AG04450 (cell line): ENCODE results near the gene NMNAT3. TPM values are rescaled to one million over a fixed set of nuclear protein-coding genes. Genes with fewer than 3 reads are reported as not detected.

Source experiments
- CTCF ChIA-PET: fragments of 300-600, 350-600 bp; formaldehyde crosslinking; extraction: SDS; loops from one replicate; lab custom pipeline; 2022; ENCODE audit warnings: antibody characterized with exemption, inconsistent platforms; lab: Charles Lee
- POLR2A ChIA-PET: fragments of 350-600 bp; formaldehyde crosslinking; extraction: SDS; loops from one replicate; lab custom pipeline; 2021; ENCODE audit warnings: antibody characterized with exemption, inconsistent platforms; lab: Yijun Ruan, JAX
- DNase-seq: peaks from one replicate; pipeline ENCODE4 v3.0.0-alpha.2; 2011; ENCODE audit warnings: low read depth, low spot score
- H3K27ac ChIP-seq: one replicate; pipeline ENCODE4 v1.5.1; 2012; ENCODE audit warnings: low read depth, low read length, control low read depth
- H3K27me3 ChIP-seq: one replicate; pipeline ENCODE4 v1.6.0; 2012; ENCODE audit warnings: low read length; ENCODE audit not compliant: control insufficient read depth, insufficient read depth
- H3K4me3 ChIP-seq: 2 replicates; pipeline ENCODE4 v1.5.1; 2011; ENCODE audit warnings: mild to moderate bottlenecking, low read depth, low read length, control low read depth
- H3K9me3 ChIP-seq: 2 replicates; pipeline ENCODE4 v1.5.1; 2012; ENCODE audit warnings: low read length; ENCODE audit not compliant: control insufficient read depth, insufficient read depth
- CTCF ChIP-seq: IDR thresholded peaks from 2 replicates; pipeline ENCODE4 v1.5.1; 2011; ENCODE audit warnings: low read depth, low read length, control low read depth, inconsistent platforms
- polyA plus RNA-seq: library from polyadenylated mRNA; depleted of rRNA; stranded (reverse); fragments of >200 nt; gene quantifications from 2 replicates; pipeline ENCODE4 v1.2.3, GENCODE V29; 2011

NMNAT3 gene
- polyA plus RNA-seq, 1 experiment, result 0.22 TPM

DNA sequence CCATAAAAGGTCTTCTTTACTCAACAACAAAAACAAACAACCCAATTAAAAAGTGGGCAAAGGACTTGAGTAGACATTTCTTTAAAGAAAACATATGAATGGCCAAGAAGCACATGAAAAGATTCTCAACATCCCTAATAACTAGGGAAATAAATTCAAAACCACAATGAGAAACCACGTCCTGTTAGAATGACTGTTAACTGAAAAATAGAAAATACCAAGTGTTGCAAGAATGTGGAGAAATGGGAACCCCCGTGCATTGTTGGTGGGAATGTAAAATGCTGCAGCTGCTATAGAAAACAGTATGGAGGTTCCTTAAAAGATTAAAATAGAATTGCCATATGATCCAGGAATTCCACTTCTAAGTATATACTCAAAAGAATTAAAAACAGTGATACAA, 34.8 kb downstream of the NMNAT3 start:
- ChIA-PET POLR2A (no interaction called here), CTCF (no interaction called here)
- no peaks in the 10 kb centered on the region for H3K9me3 ChIP-seq
- no peak for DNase-seq
- H3K27me3 ChIP-seq, result no peaks in the 10 kb centered on the region
- no peak overlapping the region for H3K27ac ChIP-seq
- no peak overlapping the region for H3K4me3 ChIP-seq
- no peak for TF ChIP-seq CTCF

- CTCF ChIA-PET, result interaction anchor here (2.7 kb wide), 1 partner anchor 11 kb away, joined by 6 read pairs; no protein-coding TSS in a partner anchor
These were observed 37.3 kb downstream of the NMNAT3 start for GRCh38 chr3:139640456-139640855.

DNA sequence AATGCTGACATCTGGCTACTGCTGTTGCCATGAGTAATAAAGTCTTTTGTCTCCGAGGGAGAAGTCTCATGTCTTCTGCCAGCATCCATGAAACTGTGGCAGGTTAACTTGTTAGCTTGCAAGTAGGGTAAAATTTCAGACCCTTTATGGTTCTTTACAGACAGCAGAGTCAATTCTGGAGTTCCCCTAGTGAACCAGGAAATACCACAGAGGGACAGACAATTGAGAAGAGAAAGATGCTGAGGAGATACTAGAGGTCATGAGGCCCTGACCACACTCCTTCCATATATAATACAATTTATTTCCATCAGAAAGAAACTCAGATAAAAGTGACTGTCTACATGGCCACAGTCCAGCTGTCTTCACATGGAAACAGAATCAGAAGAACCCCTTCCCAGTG, 38.1 kb downstream of the NMNAT3 start:
- no peak for TF ChIP-seq CTCF
- CTCF ChIA-PET, result interaction anchor here (2.7 kb wide), 1 partner anchor 10 kb away, joined by 6 read pairs; no protein-coding TSS in a partner anchor
- DNase-seq, result no peak
- no peaks in the 10 kb centered on the region for H3K9me3 ChIP-seq
- POLR2A ChIA-PET, result no interaction called here
- no peaks in the 10 kb centered on the region for H3K27me3 ChIP-seq
- H3K4me3 ChIP-seq, result no peak overlapping the region
- H3K27ac ChIP-seq, result peak overlapping the region; percentile 21

More at GRCh38 chr3:139640456-139640855, 37.3 kb downstream of the NMNAT3 start:
- POLR2A ChIA-PET, result no interaction called here
- Histone ChIP-seq H3K4me3 (no peak overlapping the region), H3K27ac (no peak overlapping the region), H3K27me3 (no peaks in the 10 kb centered on the region), H3K9me3 (no peaks in the 10 kb centered on the region)
- no peak for DNase-seq
- no peak for TF ChIP-seq CTCF

DNA sequence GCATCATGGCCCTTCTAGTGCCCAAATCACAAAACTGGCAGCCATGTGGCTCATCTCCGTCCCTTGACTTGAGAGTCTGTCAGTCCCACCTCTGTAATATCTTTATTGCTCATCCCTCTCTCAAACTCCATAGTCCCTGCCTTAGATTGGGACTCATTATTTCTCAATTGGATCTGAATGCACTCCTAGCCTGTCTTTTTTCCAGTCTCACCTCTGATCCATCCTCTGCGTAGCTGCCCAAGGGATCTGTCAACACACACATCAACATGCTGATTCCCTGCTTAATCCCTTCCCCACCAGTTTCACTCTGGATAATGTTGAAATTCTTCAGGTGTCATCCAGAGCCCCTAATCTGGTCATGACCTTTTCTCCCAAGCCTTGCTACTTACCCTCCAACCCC, 39.3 kb downstream of the NMNAT3 start:
- Histone ChIP-seq H3K27ac (no peak overlapping the region), H3K4me3 (no peak overlapping the region), H3K9me3 (no peaks in the 10 kb centered on the region), H3K27me3 (no peaks in the 10 kb centered on the region)
- POLR2A ChIA-PET, result no interaction called here
- DNase-seq, result no peak
- CTCF ChIA-PET, result interaction anchor here (2.7 kb wide), 1 partner anchor 9 kb away, joined by 6 read pairs; no protein-coding TSS in a partner anchor
- no peak for TF ChIP-seq CTCF

DNA sequence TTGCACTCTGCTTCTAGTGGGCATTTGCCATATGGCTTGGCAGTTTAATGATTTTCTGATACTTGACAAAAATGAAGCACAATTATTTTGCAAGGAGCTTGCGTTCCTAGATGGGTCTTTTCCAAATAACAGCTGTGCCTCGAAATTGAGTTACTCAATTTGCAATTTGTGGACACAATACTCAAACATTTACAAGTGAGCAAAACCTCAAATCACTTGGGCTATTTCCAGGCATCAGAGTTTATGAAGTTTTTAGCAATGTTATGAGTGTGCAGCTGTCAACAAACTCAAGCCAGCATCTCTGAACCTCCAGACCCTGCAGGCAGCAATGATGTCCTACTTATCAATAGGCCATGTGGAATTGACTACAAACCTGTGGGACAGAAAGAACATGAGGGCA, 41.3 kb downstream of the NMNAT3 start:
- Histone ChIP-seq H3K4me3 (no peak overlapping the region), H3K27ac (no peak overlapping the region), H3K9me3 (no peaks in the 10 kb centered on the region), H3K27me3 (no peaks in the 10 kb centered on the region)
- CTCF ChIA-PET, result no interaction called here
- no peak for TF ChIP-seq CTCF
- POLR2A ChIA-PET, result no interaction called here
- DNase-seq, result no peak
